Ecto neural progenitor cell (in vitro differentiated cells): ENCODE results near the gene EFHD2.
"Not testable (repeated sequence)": the region's sequence is repeated elsewhere in the genome, so short reads cannot be mapped to it uniquely, and the experiment has no call there.

Experiments used
- DNase-seq: peaks from one replicate; pipeline ENCODE4 v3.0.0-alpha.2; 2018; ENCODE audit warnings: low spot score

EFHD2 gene

GRCh38 chr1:15412175-15412800, 2.6 kb downstream of the EFHD2 start:
- DNase-seq: no peak

DNA sequence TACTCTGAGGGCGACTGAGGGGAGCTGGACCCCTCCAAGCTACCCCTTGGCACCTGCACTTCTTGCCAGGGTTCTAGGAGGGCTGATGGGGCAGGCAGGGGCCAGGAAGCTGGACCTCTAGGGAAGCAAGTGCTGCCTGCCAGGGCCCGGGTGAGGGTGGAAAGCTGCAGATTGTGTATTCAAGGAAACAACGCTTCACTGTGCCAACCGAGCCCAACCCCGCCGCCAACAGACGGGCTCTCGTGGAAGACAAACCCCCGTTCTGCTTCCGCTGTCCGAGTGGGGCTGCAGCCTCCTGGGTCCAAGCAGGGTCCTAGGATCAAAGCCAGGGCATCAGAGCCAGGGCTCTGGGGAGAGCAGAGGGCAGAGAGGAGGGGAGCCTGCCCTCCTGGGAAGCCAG, 3.2 kb downstream of the EFHD2 start:
- DNase-seq: no peak

DNA sequence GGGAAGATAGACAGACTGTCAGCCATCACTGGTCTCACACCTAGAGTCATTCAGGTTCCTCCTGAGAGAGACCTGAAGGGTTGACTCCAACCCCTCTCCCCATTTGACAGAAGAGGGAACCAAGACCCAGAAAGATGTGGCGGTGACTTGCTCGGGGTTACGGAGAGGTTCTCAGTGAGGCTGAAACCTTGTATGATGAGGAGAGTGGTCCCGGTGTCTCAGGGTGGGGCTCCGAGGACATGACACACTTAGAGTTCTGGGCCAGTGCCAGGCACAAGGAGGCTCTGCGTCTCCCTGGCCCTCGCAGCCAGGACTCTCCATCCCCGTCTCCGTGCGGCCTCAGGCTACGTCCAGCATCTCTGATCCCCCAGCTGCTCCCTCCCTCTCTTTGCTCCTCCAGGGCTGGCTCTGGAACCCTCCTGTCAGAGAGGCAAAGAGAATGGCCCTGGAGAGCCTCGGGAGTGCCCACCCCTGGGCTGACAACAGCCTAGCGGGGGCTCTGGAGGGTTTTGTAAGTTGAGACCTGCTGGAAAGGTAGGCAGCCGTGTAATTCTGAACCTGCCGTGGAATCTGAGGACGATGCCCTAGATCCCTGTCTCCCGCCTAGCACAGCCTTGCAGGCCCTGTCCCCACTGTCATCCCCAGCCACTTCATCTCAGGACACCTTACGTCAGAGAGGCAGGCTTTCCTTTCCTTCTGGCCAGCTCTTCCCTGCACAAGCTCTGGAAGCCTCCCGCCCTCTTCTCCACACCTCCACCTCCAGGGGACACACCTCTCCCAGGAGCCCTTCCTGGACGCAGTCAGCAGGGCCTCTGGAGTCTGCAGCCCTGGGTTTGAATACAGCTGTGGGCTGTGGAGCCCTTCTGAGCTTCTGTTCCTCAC, 4.1 kb downstream of the EFHD2 start:
- DNase-seq: no peak

GRCh38 chr1:15414445-15414983, 4.8 kb downstream of the EFHD2 start:
- no peak for DNase-seq

DNA sequence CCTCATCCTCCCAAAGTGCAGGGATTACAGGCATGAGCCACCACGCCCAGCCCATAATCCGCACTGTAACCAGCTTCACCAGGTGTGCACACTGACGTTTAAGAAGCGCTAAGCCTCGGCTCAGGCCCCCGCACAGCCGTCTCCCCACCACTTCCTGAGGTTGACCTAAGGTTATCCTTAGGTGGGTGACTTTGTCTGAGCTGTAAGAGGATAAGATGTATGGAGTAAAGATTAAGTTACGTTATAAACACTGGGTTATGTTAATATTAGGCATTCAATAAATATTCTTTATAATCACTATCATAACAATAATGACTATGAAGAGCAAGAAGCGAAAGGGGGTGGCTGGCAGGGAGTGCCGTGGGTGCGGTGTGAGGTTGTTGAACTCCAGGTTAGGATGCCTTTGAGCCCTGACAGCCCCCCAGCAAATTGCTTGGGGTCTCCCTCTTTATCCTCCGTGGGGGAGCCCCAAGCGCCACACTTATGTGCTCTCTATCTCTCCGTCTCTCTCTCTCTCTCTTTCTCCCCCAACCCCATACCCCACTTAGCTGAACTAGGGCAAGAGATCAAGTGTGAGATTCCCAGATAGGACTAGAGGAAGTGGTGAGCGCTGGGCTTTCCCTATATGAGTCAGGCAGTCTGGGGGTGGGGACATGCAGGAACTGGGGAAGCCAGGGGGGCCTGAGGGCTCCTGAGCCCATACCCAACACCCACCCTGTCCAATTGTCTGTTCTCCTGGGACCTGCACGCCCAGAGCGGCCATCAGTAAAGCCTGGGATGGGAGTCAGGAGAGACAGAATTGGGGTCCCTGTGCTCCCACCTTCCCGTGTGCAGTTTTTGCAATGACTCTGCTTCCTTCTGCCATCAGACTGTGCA, 7.6 kb downstream of the EFHD2 start:
- DNase-seq: no peak

- no peak for DNase-seq
These were observed 9.3 kb downstream of the EFHD2 start for GRCh38 chr1:15418806-15419515.

GRCh38 chr1:15420853-15421465, 11.3 kb downstream of the EFHD2 start:
- no peak for DNase-seq

DNA sequence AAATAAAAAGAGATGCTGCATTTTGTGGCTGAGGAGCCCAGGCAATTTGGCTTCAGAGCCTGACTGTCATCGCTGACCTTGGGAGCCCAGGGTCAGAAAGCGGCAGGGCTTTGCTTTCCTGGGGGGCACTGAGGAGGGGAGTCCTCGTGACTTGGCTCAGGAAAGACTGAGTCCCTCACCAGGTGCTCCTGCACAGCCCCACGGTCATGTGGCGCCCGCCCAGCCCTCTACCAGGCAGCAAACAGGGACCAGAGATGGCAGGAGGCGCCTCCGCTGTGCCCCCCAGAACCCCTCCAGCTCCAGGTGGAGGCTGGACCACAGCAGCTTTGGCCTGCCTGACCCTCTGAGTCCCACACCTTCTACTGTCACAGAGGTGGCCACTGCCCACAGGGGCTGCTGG, 13.2 kb downstream of the EFHD2 start:
- no peak for DNase-seq

DNA sequence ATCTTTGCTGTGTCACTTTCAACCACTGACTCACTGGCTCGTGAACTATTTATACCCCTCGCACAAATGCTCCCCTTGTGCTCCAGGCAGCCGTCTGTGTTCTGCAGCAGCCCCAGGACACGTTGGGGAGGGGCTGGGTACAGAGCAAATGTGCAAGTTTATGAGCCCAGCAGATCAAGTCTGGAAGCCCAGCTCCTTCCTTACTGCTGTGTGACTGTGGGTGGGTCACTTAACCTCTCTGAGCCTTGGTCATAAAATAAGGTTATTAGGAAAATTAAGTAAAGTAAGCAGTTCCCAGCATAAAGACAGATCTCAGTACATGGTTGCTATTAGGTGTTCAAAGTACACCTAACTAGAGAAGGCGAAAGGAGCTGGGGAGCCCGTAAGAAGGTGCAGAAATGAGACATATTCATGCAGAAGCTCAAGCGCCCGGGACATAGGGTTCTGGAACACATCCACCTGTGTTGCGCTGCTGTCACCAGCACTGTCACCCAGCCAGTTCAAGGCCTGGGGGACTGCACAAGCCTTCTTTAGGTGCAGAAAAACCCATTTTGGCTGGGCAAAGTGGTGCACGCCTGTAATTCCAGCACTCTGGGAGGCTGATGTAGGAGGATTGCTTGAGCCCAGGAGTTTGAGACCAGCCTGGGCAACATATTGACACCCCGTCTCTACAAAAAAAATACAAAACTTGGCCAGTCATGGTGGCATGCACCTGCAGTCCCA, 13.8 kb downstream of the EFHD2 start:
- no peak for DNase-seq

GRCh38 chr1:15424146-15424667, 14.5 kb downstream of the EFHD2 start:
- DNase-seq: no peak

- DNase-seq: no peak
These were observed 15.3 kb downstream of the EFHD2 start for GRCh38 chr1:15424981-15425380.

DNA sequence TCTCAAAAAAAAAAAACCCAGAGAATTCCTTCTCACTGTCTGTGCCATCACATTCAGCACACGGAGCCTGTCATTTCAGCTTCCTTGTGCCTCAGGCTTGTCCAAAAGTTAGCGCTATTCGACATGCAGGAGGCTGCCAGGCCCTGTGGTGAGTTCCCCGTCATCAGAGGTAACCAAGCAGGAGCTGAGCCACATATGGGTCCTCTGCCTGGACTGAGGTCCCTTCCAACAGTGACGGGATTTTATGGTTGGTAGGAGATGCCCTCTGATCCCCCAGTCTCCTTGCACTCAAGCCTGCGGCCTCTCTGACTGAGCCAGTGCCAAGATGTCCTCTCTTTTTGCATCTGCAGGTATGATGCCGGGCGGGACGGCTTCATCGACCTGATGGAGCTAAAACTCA, 15.8 kb downstream of the EFHD2 start:
- DNase-seq: no peak

- DNase-seq: no peak
These were observed 16.3 kb downstream of the EFHD2 start for GRCh38 chr1:15425958-15426357.

- no peak for DNase-seq
These were observed 17.0 kb downstream of the EFHD2 start for GRCh38 chr1:15426492-15427279.

GRCh38 chr1:15427280-15427666, 17.6 kb downstream of the EFHD2 start:
- no peak for DNase-seq

DNA sequence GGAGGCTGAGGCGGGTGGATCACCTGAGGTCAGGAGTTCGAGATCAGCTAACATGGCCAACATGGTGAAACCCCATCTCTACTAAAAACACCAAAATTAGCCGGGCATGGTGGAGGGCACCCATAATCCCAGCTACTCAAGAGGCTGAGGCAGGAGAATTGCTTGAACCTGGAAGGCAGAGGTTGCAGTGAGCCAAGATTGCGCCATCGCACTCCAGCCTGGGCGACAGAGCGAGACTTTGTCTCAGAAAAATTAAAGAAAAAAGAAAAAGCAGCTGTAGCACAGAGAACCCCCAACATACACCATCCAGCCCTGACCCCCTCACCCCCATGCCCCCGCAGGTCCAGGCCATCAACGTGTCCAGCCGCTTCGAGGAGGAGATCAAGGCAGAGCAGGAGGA, 18.6 kb downstream of the EFHD2 start:
- not testable (repeated sequence) for DNase-seq

DNA sequence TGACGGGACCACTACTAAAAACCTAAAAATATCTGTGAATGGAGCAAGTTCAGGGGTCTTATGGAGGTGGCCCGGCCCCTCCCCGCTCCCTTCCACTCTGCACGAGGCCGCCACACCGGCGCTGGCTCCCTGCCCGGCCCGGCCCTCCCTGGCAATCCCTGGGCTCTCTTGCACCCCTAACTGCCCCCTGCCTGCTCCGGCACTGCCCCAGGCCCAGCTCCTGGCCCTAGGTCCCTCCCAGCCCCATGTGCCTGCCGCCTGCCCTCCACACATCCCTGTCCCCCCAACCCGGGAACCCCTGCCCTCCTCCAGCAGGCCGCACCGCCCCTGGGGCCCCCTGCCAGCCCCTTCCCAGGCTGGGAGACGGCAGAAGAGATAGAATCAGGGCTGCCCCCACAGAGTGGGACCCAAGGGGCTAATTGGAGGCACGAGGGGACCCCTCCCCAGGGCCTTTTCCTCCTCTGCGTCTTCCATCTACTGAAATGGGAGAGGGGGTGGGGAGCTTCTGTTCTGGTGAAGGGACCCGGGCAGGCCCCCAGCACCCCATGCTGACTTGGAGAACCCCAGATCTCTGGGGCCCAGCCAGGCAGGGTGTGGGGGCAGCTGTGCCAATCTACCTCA, 19.2 kb downstream of the EFHD2 start:
- no peak for DNase-seq

- no peak for DNase-seq
These were observed 20.0 kb downstream of the EFHD2 start for GRCh38 chr1:15429701-15430149.
